Measurements from ENCODE around the gene LPP.

DNA sequence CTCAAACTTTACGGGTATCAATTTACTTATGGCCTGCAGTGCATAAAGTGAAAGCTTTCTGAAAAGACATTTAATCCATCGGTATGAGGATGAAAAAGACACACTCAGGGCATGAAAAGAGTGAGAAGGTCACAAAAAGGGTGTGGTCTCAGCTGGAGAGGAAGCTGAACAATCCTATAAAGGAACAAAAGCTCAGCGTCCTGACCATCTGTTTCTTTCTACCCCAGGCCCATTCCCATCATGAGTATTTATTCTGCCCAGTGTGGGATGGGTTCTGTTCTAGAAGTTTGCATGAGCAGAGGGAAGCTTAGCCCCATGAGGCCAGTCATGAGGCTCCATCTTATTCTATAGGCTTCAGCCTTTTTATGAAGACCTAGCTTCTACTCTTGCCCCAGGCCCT, 144.6 kb downstream of the LPP start:
- TF ChIP-seq, protein P1, sequence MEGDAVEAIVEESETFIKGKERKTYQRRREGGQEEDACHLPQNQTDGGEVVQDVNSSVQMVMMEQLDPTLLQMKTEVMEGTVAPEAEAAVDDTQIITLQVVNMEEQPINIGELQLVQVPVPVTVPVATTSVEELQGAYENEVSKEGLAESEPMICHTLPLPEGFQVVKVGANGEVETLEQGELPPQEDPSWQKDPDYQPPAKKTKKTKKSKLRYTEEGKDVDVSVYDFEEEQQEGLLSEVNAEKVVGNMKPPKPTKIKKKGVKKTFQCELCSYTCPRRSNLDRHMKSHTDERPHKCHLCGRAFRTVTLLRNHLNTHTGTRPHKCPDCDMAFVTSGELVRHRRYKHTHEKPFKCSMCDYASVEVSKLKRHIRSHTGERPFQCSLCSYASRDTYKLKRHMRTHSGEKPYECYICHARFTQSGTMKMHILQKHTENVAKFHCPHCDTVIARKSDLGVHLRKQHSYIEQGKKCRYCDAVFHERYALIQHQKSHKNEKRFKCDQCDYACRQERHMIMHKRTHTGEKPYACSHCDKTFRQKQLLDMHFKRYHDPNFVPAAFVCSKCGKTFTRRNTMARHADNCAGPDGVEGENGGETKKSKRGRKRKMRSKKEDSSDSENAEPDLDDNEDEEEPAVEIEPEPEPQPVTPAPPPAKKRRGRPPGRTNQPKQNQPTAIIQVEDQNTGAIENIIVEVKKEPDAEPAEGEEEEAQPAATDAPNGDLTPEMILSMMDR (IDR thresholded peaks at IDR 0.05) = no peak
- no peak for TF ChIP-seq POLR2A (IDR thresholded peaks at IDR 0.05)
